GM13977 (cell line): ENCODE data around the gene ESR1.

Experiments used
- DNase-seq: peaks from one replicate; pipeline ENCODE4 v3.0.0; 2012; ENCODE audit warnings: low spot score
- in situ Hi-C: fragments of 300-500 bp; cut with MboI; formaldehyde crosslinking; loops from one replicate; pipeline ENCODE4 v1.12.0; 2022; ENCODE audit warnings: low sequenced_read_pairs, low pct_unique_long_range_greater_than_20kb, mixed read lengths, inconsistent platforms; ENCODE audit not compliant: unreplicated experiment
- TF ChIP-seq, protein P1 (sequence below): IDR thresholded peaks from 2 replicates; pipeline ENCODE4 v1.5.1; 2012; ENCODE audit warnings: mild to moderate bottlenecking, control low read depth; ENCODE audit not compliant: insufficient read depth; ENCODE audit errors: extremely low read depth, missing control alignments

The ESR1 gene

DNA sequence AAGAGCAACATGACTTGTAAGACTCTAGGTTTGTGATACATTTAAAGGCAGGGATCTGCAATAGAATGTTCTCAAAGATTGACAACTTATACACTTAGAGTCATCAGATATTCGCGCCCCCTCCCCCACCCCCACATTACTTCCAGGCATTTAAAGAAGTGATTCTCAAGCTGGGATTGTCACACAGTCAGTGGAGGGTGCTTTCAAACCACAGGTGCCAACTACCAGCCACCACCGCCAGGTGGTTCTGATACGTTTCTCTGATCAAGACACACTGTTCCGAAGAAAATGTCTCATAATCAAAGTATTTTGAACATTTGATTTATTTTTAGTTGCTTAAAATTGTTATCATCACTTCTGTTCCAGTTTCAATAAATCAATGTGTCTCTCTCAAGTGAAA, 357.5 kb downstream of the ESR1 start:
- no peak for DNase-seq
- in situ Hi-C loops, result no loop called here
- TF ChIP-seq, protein P1, sequence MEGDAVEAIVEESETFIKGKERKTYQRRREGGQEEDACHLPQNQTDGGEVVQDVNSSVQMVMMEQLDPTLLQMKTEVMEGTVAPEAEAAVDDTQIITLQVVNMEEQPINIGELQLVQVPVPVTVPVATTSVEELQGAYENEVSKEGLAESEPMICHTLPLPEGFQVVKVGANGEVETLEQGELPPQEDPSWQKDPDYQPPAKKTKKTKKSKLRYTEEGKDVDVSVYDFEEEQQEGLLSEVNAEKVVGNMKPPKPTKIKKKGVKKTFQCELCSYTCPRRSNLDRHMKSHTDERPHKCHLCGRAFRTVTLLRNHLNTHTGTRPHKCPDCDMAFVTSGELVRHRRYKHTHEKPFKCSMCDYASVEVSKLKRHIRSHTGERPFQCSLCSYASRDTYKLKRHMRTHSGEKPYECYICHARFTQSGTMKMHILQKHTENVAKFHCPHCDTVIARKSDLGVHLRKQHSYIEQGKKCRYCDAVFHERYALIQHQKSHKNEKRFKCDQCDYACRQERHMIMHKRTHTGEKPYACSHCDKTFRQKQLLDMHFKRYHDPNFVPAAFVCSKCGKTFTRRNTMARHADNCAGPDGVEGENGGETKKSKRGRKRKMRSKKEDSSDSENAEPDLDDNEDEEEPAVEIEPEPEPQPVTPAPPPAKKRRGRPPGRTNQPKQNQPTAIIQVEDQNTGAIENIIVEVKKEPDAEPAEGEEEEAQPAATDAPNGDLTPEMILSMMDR, result no peak

DNA sequence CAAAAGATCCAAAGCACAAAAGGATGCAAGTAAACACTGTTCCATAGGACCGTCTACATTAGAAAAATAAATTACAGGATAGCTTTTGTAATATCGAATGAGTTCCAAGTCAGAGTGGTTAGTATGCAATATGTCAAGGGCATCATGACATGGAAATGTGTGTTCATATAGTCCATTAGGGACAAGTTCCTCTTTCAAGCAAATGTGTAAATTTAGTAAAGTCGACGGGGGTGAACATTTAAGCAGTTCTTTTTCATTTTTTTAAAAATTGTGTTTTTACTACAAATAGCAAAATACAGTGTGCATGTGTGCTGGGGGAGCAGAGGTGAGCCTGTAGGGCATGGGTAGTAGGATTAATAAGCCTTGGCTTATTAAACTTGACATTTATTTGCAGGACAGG, 359.0 kb downstream of the ESR1 start:
- TF ChIP-seq, protein P1, result no peak
- DNase-seq, result no peak
- in situ Hi-C loops, result no loop called here

DNA sequence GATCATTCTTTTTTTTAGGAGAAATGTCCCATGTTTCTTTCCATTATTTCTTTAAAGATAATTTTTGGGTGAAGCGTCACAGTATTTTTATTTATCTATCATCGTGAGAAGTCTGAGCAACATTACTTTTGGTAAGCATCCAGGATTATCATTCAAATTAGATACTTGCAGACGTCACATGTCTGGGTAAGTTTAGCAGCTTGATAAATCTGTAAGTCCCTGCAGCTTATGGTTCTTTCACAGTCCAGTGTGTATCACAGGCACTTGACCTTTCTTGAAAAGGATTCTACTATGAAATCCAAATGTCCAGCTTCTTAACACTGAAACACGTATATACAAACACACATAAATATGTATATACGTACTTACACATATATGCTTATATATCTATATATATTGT, 359.4 kb downstream of the ESR1 start:
- TF ChIP-seq, protein P1, result no peak
- no peak for DNase-seq
- in situ Hi-C loops, result no loop called here

DNA sequence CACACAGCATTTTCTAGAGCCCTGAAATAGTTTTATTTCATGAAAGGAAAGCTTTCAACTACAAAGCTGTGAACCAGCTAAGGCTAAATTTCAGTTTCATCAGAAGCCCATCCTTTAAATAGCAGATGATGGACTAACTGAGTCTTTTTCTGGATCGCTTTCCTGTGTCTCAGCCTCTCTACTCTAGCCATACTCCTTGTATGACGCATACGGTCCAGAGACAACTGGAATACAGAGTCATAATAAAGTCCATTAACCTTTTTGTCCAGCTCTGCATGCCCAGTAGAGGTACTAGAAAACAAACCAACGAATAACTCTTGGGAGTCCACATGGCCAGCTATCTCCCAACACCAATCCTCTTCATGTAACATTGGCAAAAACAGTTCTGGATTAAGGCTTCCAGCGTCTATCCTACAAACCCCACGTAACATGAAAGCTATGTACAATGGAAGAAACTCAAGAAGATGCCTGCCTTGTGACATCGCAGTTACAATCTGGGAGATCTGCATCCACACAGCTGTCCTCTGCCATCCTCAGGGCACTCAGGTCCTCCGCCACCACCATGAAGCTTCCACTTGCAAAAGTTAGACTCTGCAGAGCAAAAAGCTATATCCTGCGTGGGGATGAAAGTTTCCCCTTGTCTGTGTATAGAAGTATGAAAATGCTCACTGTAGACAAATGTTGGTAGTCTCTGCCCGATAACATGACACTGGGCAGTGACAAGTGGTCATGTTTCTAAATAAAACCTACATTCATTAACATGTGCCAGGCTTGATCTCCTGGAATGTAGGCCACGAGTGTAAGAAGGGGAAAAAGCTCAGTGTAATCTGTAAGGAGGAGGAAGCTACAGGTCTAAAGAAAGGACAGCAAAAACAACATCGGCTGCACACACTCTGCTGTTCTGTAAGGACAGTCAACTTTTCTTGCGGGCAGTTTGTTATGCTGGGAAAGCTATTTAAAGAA, 360.4 kb downstream of the ESR1 start:
- TF ChIP-seq, protein P1, result no peak
- in situ Hi-C loops, result no loop called here
- DNase-seq, result no peak

DNA sequence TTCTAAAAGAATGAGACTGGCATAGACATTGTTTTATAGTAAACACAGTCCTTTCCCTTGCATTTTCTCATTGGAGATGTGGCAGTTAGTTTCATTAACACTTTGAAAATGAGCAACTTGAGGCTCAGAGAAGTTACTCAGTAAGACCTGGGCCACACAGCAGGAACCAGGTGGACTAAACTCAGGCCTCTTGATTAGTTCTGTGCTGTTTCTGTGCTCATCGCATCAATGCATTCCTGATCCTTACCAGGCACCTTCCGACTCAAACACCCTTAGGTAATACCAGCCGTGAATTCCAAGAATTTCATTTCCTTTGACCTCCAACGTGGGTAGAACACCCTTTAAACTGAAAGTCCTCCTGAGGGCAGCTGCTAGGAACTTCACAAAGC, 362.8 kb downstream of the ESR1 start:
- TF ChIP-seq, protein P1, result no peak
- no peak for DNase-seq
- in situ Hi-C loops, result no loop called here

DNA sequence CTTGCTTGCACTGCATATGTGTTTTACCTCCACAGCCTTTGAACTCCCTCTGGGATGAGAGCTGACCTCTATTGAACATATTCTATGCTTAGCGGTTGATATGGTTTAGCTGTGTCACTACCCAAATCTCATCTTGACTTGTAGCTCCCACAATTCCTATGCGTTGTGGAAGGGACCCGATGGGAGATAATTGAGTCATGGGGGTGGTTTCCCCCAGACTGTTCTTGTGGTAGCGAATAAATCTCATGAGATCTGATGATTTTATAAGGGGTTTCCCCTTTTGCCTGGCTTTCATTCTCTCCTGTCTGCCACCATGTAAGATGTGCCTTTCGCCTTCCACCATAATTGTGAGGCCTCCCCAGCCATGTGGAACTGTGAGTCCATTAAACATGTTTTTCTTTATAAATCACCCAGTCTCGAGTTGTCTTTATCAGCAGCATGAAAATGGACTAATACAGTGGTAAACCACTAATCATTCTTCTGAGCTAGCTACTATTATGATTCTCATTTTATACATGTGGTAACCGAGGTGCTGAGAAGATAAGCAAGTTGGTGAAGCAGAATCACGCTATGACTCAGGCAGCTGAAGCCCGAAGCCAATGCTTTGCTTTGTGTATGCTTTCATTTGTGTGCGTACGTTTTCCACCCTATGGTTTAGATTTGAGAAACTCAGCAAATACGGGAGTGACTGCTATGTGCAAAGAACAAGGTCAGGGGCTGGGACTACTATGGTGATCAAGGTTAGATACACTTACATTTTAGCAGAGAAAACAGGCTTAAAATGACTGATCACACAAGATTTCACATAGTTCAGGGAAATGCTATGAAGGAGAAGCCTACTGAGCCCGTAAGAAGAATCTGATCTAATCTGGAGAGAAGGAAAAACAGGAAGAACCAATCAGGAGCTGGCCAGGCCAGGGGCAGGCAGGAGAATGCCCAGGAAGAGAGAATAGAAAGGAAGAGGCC, 363.5 kb downstream of the ESR1 start:
- TF ChIP-seq, protein P1, result no peak
- in situ Hi-C loops, result no loop called here
- peak; percentile 60 for DNase-seq
